ENCODE measurements around the gene CACNA2D3. TPM values are rescaled to one million over a fixed set of nuclear protein-coding genes. Genes with fewer than 3 reads are reported as not detected.

The CACNA2D3 gene
- total RNA-seq, 2 donors from 2014 or later = 0.97 TPM; not detected in 1

GRCh38 chr3:54744291-54744690 is 621.9 kb downstream of the CACNA2D3 start:
- Mint-ChIP-seq H3K4me1 (no peaks in the 10 kb centered on the region), H3K27ac (no peak overlapping the region), H3K36me3 (ENCODE audit: low read depth) (no peaks in the 10 kb centered on the region), H3K27me3 (ENCODE audit: insufficient read depth) (no peaks in the 10 kb centered on the region), H3K4me3 (no peak overlapping the region), H3K9me3 (no peaks in the 10 kb centered on the region)
- Histone ChIP-seq H3K4me1 (ENCODE audit: control insufficient read depth, insufficient read depth, low read length) (no peaks in the 10 kb centered on the region), H3K9me3 (ENCODE audit: control insufficient read depth, low read length) (no peaks in the 10 kb centered on the region), H3K27me3 (ENCODE audit: control insufficient read depth, insufficient read depth, low read length, poor library complexity, severe bottlenecking) (no peaks in the 10 kb centered on the region), H3K27ac (ENCODE audit: low read depth, low read length) (no peak overlapping the region), H3K9ac (ENCODE audit: extremely low read depth, low read length, poor library complexity, severe bottlenecking) (no peak overlapping the region), H3K36me3 (ENCODE audit: control insufficient read depth, insufficient read depth, low read length) (no peaks in the 10 kb centered on the region), H3K4me3 (ENCODE audit: low read length) (no peak overlapping the region)
- 96% methylated on average over 1 of the region's 1 CpG; no CpG with 5 or more reads in 1 of the 2 experiments for WGBS, 2 experiments (ENCODE audit: insufficient coverage in 1 of 2, insufficient read length in 1 of 2)
- no peak for TF ChIP-seq CTCF (conservative IDR thresholded peaks at IDR 0.05)
- DNase-seq = no peak

GRCh38 chr3:54745843-54746242 is 623.5 kb downstream of the CACNA2D3 start:
- H3K27ac Mint-ChIP-seq = no peak overlapping the region
- H3K27me3 Mint-ChIP-seq (ENCODE audit: insufficient read depth) = no peaks in the 10 kb centered on the region
- Histone ChIP-seq H3K4me3 (ENCODE audit: low read length) (no peak overlapping the region), H3K9me3 (ENCODE audit: control insufficient read depth, low read length) (no peaks in the 10 kb centered on the region), H3K36me3 (ENCODE audit: control insufficient read depth, insufficient read depth, low read length) (no peaks in the 10 kb centered on the region), H3K4me1 (ENCODE audit: control insufficient read depth, insufficient read depth, low read length) (no peaks in the 10 kb centered on the region), H3K27ac (ENCODE audit: low read depth, low read length) (no peak overlapping the region), H3K27me3 (ENCODE audit: control insufficient read depth, insufficient read depth, low read length, poor library complexity, severe bottlenecking) (no peaks in the 10 kb centered on the region), H3K9ac (ENCODE audit: extremely low read depth, low read length, poor library complexity, severe bottlenecking) (no peak overlapping the region)
- no peaks in the 10 kb centered on the region for H3K9me3 Mint-ChIP-seq
- no peak for DNase-seq
- no peaks in the 10 kb centered on the region for H3K36me3 Mint-ChIP-seq (ENCODE audit: low read depth)
- H3K4me3 Mint-ChIP-seq = no peak overlapping the region
- no peaks in the 10 kb centered on the region for H3K4me1 Mint-ChIP-seq
- no peak for TF ChIP-seq CTCF (conservative IDR thresholded peaks at IDR 0.05)
- WGBS, 2 experiments (ENCODE audit: insufficient coverage in 1 of 2, insufficient read length in 1 of 2) = 83 to 87% methylated on average over 1 to 4 of the region's 4 CpGs

GRCh38 chr3:54746722-54747121 is 624.4 kb downstream of the CACNA2D3 start:
- Histone ChIP-seq H3K9ac (ENCODE audit: extremely low read depth, low read length, poor library complexity, severe bottlenecking) (no peak overlapping the region), H3K4me3 (ENCODE audit: low read length) (no peak overlapping the region), H3K27ac (ENCODE audit: low read depth, low read length) (no peak overlapping the region), H3K36me3 (ENCODE audit: control insufficient read depth, insufficient read depth, low read length) (no peaks in the 10 kb centered on the region), H3K4me1 (ENCODE audit: control insufficient read depth, insufficient read depth, low read length) (no peaks in the 10 kb centered on the region), H3K9me3 (ENCODE audit: control insufficient read depth, low read length) (no peaks in the 10 kb centered on the region), H3K27me3 (ENCODE audit: control insufficient read depth, insufficient read depth, low read length, poor library complexity, severe bottlenecking) (no peaks in the 10 kb centered on the region)
- no peaks in the 10 kb centered on the region for H3K4me1 Mint-ChIP-seq
- no peak for TF ChIP-seq CTCF (conservative IDR thresholded peaks at IDR 0.05)
- H3K36me3 Mint-ChIP-seq (ENCODE audit: low read depth) = no peaks in the 10 kb centered on the region
- DNase-seq = no peak
- H3K9me3 Mint-ChIP-seq = no peaks in the 10 kb centered on the region
- 94 to 100% methylated on average over 1 of the region's 1 CpG for WGBS, 2 experiments (ENCODE audit: insufficient coverage in 1 of 2, insufficient read length in 1 of 2)
- H3K27ac Mint-ChIP-seq = no peak overlapping the region
- H3K27me3 Mint-ChIP-seq (ENCODE audit: insufficient read depth) = no peaks in the 10 kb centered on the region
- H3K4me3 Mint-ChIP-seq = no peak overlapping the region

All from endodermal cell (in vitro differentiated cells).